Testis (tissue), 2 donors: Measurements from ENCODE around the gene ADAMTS8.

Experiments
- CTCF ChIP-seq, 3 experiments: fragments of 450-650 bp in 2 of 3; fragments of 200-600 bp in 1 of 3; sonication (generic) in 1 of 3; IDR thresholded peaks; one replicate each; pipeline ENCODE4 v1.5.1; 2016 to 2019; ENCODE audit warnings: antibody characterized with exemption in 3 of 3, mild to moderate bottlenecking in 2 of 3, moderate library complexity in 1 of 3
- POLR2A ChIP-seq: fragments of 450-650 bp; IDR thresholded peaks from one replicate; pipeline ENCODE4 v1.6.1; 2017; ENCODE audit warnings: antibody characterized with exemption, mild to moderate bottlenecking, moderate library complexity

DNA sequence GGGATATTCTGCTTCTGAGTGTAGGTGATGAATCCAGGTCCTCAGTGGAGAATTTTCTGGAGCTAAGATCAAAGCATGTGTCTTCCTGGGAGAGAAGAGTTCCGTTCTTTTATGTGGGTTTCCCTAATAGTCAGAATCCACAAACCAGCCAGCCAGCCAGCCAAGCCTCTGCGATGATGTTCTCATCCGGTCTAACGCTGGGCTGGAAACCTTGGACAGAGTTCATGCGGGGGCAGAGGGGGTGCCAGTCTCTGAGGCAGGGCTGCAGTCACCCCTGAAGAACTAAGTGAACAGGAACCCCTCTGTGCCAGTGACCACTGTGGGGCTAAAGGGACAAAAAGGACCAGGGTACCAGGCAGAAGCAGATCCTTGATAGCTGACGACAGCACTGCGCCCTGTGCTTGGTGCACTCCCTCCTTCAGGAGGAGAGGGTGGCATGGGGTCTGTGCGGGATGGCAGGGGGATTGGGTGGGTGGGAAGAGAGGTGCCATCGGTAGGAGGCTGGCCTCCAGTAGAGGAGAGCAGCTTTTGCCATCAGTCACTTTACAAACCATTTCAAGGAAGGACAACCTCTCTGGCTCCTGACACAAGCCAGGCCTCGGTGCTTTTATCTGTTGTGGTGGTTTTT lies 47.1 kb upstream of the ADAMTS8 start:
- TF ChIP-seq CTCF (IDR thresholded peaks at IDR 0.05) (no peak), POLR2A (no peak)
